GM13976 (cell line): ENCODE measurements around the gene RPS6KA2.

Source experiments
- DNase-seq: peaks from one replicate; pipeline ENCODE4 v3.0.0; 2012; ENCODE audit warnings: low spot score
- in situ Hi-C: fragments of 300-500 bp; cut with MboI; formaldehyde crosslinking; loops from one replicate; pipeline ENCODE4 v1.12.0; 2022; ENCODE audit warnings: low sequenced_read_pairs, mixed read lengths, inconsistent platforms; ENCODE audit not compliant: unreplicated experiment
- TF ChIP-seq, protein P1 (sequence below): IDR thresholded peaks from 2 replicates; pipeline ENCODE4 v1.5.1; 2012; ENCODE audit warnings: borderline replicate concordance, mild to moderate bottlenecking; ENCODE audit not compliant: insufficient read depth; ENCODE audit errors: extremely low read depth, missing control alignments, control extremely low read depth

RPS6KA2 gene

GRCh38 chr6:166553563-166554271, 73.3 kb downstream of the RPS6KA2 start:
- TF ChIP-seq, protein P1, sequence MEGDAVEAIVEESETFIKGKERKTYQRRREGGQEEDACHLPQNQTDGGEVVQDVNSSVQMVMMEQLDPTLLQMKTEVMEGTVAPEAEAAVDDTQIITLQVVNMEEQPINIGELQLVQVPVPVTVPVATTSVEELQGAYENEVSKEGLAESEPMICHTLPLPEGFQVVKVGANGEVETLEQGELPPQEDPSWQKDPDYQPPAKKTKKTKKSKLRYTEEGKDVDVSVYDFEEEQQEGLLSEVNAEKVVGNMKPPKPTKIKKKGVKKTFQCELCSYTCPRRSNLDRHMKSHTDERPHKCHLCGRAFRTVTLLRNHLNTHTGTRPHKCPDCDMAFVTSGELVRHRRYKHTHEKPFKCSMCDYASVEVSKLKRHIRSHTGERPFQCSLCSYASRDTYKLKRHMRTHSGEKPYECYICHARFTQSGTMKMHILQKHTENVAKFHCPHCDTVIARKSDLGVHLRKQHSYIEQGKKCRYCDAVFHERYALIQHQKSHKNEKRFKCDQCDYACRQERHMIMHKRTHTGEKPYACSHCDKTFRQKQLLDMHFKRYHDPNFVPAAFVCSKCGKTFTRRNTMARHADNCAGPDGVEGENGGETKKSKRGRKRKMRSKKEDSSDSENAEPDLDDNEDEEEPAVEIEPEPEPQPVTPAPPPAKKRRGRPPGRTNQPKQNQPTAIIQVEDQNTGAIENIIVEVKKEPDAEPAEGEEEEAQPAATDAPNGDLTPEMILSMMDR, result no peak
- in situ Hi-C loops, result no loop called here
- no peak for DNase-seq

- no peak for DNase-seq
- in situ Hi-C loops, result no loop called here
- TF ChIP-seq, protein P1, result no peak
These were observed 74.5 kb downstream of the RPS6KA2 start for GRCh38 chr6:166552600-166552999.

DNA sequence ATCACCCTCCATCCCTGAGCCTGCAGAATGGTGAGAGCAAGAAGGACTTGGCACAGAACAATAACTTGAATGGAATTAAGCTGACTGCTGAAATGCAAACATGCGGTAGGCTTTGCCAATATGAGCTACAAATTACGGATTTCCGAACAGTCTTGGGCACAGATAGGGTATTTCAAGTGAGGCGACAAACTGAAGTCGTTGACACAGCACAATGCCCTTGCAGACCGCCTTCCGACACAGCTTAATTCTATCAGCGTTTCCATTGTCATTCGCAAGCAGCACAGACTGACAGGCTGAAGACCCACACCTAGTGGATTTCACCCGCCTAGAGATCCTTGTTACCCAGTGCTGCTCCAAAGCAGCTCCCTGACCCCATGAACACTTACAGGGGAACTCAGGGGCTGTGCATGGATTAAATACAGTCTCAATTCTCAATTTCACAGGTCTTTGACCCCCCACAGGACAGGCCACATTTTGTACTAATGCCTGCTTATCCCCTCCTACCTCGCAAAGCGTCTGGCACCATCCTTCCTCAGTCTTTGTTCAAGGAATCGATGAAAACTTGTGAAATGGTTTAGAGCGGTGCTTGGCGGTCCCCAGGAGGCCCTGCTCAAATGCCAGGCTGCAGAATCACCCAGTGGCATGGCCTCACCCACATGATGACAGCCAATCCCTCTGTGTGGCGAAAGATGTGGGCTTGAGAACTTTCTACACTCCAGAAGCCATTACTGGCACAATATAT, 75.1 kb downstream of the RPS6KA2 start:
- TF ChIP-seq, protein P1, result no peak
- DNase-seq, result no peak
- in situ Hi-C loops, result no loop called here

- TF ChIP-seq, protein P1, result no peak
- in situ Hi-C loops, result no loop called here
- no peak for DNase-seq
These were observed 80.4 kb downstream of the RPS6KA2 start for GRCh38 chr6:166546653-166547052.

GRCh38 chr6:166545156-166546034, 81.7 kb downstream of the RPS6KA2 start:
- DNase-seq, result no peak
- TF ChIP-seq, protein P1, result no peak
- in situ Hi-C loops, result no loop called here

GRCh38 chr6:166544296-166544605, 82.8 kb downstream of the RPS6KA2 start:
- in situ Hi-C loops, result no loop called here
- no peak for DNase-seq
- TF ChIP-seq, protein P1, result no peak
